ENCODE measurements around the gene B3GALT2.

- no peak for TF ChIP-seq CTCF (IDR thresholded peaks at IDR 0.05; ENCODE audit: low read depth, low read length)
- TF ChIP-seq EZH2phosphoT487 (IDR thresholded peaks at IDR 0.05; ENCODE audit: low read depth) = no peak
Observed at GRCh38 chr1:193185211-193185610, 1.2 kb downstream of the B3GALT2 start.
